Measurements from ENCODE around the gene AP3S1.
"Not testable (repeated sequence)": the region's sequence is repeated elsewhere in the genome, so short reads cannot be mapped to it uniquely, and the experiment has no call there.

AP3S1 gene

GRCh38 chr5:115869256-115869795 is 27.6 kb downstream of the AP3S1 start:
- no peak for DNase-seq (ENCODE audit: low read depth in 2 of 2)

DNA sequence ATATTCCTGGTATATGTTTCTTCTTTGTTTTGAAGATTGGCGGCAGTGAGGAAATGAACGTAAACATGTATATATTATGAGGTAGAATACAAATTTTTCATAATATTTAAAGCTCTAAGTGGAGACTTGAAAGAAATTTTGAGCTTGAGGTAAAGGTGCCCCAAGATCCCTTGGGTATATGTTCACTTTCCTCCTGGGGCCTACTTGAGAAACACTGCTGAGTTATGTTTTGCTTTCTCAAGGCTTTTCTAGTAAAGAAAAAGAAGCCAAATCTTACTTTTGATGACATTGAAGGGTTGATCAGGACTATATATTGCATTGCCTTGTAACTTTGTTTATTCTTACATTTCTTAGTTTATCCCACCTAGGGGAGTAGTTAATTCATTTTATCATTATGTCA is 30.7 kb downstream of the AP3S1 start:
- DNase-seq (ENCODE audit: low read depth in 2 of 2), result no peak

DNA sequence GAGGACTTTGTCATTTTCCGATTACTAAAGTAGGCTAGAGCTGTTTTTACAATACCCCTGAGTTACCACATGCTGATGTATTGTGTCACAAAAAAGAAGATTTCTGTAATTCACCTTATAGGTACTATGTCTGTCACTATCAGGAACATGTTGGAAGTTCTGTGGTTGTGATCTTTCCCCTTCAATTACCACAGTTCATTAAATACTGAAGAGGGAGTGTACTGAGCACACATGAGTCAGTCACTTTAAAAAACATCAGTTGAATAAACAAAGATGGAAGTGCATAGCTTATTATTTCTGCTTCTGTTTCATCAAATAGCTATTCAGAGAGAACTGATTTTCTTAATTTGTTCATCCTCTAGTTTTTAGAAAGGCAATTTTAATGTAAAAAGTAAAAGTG is 31.7 kb downstream of the AP3S1 start:
- no peak for DNase-seq (ENCODE audit: low read depth in 2 of 2)

DNA sequence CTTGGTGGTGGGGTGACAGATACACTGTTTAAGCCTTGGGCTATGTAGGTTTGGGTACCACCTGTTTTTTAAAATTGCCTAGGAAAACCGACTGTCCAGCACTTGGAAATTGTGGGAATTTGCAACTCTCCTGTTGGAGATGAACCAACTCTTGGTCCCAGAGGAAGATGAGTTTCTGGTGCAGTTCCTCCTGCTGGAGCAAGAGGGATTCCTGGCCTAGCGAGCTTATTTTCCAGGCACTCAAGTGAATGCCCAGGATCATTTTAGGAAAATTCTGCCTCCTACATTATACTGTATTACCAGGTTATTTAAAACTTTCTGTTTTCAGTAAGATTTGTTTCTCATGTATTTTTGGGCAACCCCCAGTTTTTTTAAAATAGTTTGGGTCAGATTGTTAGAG is 33.7 kb downstream of the AP3S1 start:
- DNase-seq (ENCODE audit: low read depth in 2 of 2), result no peak

DNA sequence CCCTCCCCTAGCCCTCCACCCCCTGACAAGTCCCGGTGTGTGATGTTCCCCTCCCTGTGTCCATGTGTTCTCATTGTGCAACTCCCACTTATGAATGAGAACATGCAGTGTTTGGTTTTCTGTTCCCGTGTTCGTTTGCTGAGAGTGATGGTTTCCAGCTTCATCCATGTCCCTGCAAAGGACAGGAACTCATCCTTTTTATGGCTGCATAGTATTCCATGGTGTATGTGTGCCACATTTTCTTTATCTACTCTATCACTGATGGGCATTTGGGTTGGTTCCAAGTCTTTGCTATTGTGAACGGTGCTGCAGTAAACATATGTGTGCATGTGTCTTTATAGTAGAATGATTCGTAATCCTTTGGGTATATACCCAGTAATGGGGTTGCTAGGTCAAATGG is 35.6 kb downstream of the AP3S1 start:
- not testable (repeated sequence) for DNase-seq (ENCODE audit: low read depth in 2 of 2)

DNA sequence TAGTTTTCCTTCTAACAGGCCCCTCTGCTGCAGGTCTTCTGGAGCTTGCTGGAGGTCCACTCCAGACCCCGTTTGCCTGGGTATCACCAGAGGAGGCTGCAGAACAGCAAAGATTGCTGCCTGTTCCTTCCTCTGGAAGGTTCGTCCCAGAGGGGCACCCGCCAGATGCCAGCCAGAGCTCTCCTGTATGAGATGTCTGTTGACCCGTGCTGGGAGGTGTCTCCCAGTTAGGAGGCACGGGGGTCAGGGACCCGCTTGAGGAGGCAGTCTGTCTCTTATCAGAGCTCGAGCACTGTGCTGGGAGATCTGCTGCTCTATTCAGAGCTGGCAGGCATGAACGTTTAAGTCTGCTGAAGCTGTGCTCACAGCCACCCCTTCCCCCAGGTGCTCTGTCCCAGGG is 40.7 kb downstream of the AP3S1 start:
- not testable (repeated sequence) for DNase-seq (ENCODE audit: low read depth in 2 of 2)

GRCh38 chr5:115884704-115885103 is 43.0 kb downstream of the AP3S1 start:
- DNase-seq (ENCODE audit: low read depth in 2 of 2), result no peak

DNA sequence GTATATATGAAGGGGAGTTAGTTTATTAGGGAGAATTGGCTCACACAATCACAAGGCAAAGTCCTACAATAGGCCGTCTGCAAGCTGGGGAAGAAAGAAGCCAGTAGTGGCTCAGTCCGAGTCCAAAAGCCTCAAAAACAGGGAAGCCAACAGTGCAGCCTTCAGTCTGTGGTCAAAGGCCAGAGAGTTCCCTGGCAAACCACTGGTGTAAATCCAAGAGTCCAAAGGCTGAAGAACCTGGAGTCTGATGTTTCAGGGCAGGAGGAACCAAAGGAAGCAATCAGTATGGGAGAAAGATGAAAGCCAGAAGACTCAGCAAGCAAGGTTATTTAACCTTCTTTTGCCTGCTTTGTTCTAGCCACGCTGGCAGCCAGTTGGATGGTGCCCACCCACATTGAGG is 43.5 kb downstream of the AP3S1 start:
- not testable (repeated sequence) for DNase-seq (ENCODE audit: low read depth in 2 of 2)

- no peak for DNase-seq (ENCODE audit: low read depth in 2 of 2)
Observed at GRCh38 chr5:115888027-115888426, 46.3 kb downstream of the AP3S1 start.

GRCh38 chr5:115892021-115892420 is 50.3 kb downstream of the AP3S1 start:
- DNase-seq (ENCODE audit: low read depth in 2 of 2), result no peak

- no peak for DNase-seq (ENCODE audit: low read depth in 2 of 2)
Observed at GRCh38 chr5:115894342-115894741, 52.6 kb downstream of the AP3S1 start.

- no peak for DNase-seq (ENCODE audit: low read depth in 2 of 2)
Observed at GRCh38 chr5:115895821-115896220, 54.1 kb downstream of the AP3S1 start.

DNA sequence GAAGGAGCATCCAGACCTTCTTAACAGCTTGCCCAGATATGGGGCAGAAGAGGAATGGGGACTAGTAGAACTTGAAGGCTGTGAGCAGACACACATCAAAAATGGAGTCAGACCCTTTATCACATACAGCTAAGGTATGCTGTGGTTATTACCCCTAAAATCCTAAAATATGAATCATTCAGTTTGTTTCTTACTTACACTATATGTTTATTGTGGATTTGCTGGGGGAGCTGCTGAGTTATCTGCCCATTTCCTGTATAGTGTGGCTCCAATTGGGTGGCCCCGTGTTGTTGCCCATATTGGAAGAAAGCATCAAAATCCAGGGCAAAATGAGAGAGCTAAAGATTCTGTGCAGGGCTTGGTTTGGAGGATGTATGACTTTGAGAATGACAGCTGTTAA is 56.9 kb downstream of the AP3S1 start:
- DNase-seq (ENCODE audit: low read depth in 2 of 2), result no peak

DNA sequence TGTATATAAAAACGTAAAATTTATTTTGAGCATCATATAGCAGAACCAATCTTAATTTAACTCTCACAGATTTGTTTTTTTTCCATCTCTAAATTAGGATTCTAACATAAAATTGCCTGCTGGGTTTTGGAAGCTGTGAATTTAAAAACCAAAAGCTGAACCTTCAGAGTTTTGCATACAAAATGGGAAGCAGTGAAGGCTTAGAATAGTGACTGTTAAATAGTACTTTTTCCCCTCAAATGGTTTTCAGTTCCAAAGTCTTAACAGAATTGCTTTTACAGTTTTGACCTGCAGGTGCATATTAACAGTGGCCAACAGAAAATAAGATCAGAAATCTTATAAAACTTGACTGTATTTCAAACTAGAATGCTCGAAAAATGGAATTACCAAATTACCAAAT is 65.4 kb downstream of the AP3S1 start:
- DNase-seq (ENCODE audit: low read depth in 2 of 2), result no peak

DNA sequence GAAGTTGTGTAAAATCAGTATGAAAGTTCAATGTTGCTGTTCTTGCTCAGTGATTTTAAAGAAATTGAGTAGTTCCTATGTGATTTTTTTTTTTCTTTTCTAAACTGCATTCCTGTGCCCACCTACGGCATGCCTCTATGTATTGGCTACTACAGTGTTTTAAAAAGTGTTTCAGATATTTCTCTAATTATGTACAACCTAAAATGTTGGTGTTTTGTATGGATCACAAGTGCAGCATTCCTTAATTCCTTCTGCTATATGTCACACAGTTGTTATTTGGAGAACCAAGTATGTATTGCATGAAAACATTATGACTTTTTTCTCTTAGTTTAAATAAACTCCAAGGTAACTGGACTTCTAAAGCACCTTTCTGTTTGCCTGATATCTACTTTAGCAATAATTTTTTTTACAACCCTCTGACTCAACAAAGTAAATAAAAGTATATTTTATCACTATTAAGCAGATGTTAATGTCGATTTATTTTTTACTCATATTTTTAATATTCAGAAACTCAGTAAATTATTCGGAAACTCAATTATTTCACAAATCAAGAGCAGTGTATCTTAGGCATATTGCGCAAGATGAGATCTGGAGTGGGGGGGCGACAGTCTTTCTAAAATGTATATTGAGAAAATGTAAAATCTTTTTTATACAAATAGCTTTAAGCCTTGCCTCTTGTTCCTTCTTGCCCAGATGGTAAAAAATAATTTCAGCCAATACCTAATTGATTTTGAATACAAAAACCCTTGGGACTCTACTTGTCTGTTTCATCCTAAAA is 72.1 kb downstream of the AP3S1 start:
- DNase-seq (ENCODE audit: low read depth in 2 of 2), result not testable (repeated sequence)

- no peak for DNase-seq (ENCODE audit: low read depth in 2 of 2)
Observed at GRCh38 chr5:115920171-115920725, 78.5 kb downstream of the AP3S1 start.

- not testable (repeated sequence) for DNase-seq (ENCODE audit: low read depth in 2 of 2)
Observed at GRCh38 chr5:115928578-115929407, 87.1 kb downstream of the AP3S1 start.

DNA sequence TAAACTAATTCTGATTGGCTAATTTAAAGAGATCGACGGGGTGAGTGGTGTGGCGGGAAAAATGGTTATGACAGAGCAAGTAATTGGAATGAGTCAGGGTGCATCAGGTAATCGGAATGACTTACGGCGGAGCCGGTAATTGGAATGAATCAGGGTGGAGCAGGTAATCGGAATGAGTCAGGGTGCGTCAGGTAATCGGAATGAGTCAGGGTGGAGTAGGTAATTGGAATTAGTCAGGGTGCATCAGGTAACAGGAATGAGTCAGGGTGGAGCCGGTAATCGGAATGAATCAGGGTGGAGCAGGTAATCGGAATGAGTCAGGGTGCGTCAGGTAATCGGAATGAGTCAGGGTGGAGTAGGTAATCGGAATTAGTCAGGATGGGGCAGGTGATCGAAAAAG is 88.4 kb downstream of the AP3S1 start:
- DNase-seq (ENCODE audit: low read depth in 2 of 2), result not testable (repeated sequence)

DNA sequence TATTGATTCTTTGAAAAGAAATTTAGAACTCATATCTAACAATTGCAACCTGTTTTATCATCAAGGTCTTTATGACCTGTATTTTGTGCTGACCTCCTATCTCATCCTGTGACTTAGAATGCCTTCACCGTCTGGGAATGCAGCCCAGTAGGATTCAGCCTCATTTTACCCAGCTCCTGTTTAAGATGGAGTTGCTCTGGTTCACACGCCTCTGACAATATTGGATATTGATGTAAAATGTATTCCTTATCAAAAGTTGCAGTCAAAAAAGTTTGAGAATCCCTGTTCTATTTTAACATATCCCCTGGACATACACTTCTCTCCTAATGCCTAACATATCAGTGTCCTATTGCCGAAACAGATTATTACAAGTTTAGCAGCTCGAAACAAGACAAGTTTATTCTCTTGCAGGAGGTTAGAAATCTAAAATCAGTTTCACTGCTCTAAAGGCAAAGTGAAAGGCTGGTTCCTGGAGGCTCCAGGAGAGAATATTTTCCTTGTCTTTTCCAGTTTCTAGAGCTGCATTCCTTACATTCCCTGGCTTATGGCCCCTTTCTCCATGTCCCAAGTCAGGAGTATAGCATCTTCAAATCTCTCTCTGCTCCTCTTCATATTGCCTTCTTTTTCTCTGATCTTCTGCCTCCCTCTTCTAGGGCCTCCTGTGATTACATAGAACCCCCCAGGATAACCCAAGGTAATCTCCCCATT is 89.0 kb downstream of the AP3S1 start:
- no peak for DNase-seq (ENCODE audit: low read depth in 2 of 2)

- DNase-seq (ENCODE audit: low read depth in 2 of 2), result no peak
Observed at GRCh38 chr5:115932991-115933390, 91.3 kb downstream of the AP3S1 start.

- DNase-seq (ENCODE audit: low read depth in 2 of 2), result no peak
Observed at GRCh38 chr5:115934388-115934974, 92.7 kb downstream of the AP3S1 start.

All from fibroblast of skin of left biceps (primary cell).